NCI-H510A (cell line): Measurements from ENCODE around the gene KLF6.

ENCODE experiments used
- DNase-seq: peaks from one replicate; lab custom pipeline; 2025; lab: John Stamatoyannopoulos, UW

KLF6 gene

DNA sequence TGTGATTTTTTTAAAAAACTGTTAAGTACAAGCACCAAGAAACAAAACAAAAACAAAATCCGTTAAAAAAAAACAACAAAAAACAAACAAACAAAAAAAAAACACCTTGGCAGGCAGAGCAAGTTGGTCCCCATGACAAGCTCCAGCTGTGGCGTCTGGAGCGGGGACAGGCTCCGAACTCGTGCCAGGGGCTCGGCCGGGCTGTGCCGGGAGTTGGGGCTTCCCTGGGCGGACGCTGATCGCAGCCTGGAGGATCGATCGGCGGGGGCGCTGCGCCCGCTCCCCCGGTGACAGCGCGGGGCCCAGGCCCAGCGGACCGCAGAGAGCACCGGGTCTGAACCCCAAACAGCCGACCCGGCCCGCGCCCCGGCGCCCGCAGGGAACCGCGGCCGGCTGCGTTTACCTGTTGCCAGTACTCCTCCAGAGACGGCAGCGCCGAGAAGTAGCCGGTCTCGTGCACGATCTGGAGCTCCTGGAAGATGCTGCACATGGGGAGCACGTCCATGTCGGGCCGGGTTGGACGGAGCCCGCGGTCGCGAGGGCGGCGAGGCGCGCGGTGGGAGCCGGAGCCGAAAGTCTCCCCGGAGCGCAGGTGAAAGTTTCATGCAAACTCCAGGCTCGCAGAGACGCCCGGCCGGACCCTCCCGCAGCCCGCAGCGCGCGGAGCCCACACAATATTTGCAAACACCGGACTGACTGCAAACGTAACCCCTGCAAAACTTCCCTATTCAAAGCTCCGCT, at the start of gene KLF6:
Gene KLF6, minus strand, starts transcription at position 700 of the 741 bp plus-strand sequence. Its CDS starts 195 bp downstream, at position 505.
- DNase-seq, result no peak

DNA sequence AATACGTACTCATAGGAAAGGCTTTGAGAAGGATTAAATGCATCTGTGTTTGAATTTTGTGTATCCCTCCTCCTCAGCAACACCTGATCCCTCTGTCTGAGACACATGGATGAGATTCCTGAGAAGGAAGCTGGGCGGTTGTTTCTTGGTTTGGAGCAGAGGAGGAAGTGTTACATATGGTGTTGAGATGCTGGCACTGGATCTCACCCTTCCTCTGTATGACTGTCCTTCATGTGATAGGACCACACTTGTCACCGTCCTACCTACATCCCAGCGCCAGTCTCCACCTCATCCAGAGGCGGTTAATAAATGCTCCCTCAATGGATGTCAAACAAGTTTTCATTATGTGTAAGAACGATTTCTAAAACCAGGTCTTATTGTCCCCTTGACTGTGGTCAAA, 49.4 kb upstream of the KLF6 start:
- no peak for DNase-seq

DNA sequence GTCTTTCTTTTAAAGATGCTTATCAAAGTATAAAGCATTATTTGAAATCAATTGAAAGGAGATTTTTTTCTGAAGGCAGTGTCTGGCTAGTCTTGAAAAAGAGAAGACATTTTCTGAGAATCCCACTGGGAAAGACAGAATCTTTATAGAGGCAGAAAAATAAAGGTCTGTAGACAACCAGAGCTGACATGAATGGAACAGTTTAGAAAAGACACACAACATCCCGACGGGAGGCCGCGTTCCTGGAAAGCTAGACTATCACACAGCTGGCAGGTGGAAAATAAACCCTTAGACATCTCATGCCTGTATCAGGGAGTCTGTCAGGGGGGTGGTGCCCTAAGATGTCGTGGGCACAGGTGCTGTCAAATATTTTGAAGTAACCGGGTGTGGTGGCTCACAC, 48.0 kb upstream of the KLF6 start:
- no peak for DNase-seq

DNA sequence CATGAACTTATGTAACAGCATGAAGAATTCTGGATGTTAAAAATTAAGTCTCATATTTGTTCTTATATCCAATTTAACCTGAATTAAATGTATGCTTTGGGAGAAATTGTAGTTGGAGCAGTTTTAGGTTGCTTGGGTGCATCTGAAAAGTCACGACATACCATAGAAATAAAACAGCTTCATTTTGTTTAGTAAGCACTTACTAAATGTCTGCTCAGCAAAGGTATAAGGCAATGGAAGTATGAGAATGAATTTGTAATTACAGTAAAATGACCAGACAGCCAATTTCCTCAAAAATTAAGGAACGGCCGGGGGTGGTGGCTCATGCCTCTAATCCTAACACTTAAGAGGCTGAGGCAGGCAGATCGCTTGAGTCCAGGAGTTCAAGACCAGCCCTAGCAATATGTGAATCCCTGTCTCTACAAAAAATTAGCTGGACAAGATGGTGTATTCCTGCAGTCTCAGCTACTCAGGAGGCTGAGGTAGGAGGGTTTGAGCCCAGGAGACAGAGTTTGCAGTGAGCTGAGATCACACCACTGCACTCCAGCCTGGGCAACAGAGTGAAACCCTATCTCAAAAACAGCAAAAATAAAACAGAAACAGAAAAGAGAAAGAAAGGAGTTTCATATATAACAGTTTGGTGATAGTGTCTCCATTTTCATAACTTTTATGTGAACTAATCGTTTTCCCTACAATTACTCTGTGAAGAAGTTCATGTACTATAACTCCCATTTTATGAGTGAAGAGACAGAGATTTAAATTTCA, 47.2 kb upstream of the KLF6 start:
- no peak for DNase-seq

DNA sequence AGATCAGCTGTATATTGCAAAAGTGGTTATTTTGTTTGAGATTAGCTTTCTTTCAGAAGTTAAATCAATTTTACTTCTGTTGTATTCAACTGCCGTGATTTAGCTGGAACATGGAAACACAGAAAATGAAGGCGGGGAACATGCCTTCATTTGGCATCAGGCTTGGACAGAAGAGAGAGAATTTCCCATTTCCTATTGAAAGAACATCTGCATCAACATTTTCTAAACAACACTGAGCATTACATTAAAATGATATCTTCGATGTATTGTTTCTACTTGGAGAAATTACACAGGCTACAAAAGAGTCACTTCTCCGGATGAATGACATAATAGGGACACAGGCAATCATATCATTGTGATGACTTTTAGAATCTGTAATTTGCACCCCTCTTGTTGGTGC, 46.6 kb upstream of the KLF6 start:
- no peak for DNase-seq

DNA sequence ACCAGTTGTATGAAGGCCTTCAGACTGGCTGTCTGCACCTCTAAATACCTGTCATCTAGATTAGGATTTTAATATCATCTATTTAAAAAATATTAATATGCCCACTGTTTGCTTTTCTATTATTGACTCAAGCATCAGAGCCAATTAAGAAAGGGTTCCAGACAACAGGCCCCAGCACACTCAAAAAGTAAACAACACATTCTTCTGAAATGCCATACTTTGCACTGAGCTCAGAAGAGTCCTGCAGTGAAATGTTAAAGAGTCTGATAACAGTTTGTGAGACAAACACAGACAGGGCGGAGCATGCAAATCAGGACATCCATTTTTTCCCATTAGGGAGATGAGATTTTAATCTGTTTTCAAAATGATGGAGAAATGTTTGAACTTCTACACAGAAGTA, 45.9 kb upstream of the KLF6 start:
- DNase-seq, result no peak

DNA sequence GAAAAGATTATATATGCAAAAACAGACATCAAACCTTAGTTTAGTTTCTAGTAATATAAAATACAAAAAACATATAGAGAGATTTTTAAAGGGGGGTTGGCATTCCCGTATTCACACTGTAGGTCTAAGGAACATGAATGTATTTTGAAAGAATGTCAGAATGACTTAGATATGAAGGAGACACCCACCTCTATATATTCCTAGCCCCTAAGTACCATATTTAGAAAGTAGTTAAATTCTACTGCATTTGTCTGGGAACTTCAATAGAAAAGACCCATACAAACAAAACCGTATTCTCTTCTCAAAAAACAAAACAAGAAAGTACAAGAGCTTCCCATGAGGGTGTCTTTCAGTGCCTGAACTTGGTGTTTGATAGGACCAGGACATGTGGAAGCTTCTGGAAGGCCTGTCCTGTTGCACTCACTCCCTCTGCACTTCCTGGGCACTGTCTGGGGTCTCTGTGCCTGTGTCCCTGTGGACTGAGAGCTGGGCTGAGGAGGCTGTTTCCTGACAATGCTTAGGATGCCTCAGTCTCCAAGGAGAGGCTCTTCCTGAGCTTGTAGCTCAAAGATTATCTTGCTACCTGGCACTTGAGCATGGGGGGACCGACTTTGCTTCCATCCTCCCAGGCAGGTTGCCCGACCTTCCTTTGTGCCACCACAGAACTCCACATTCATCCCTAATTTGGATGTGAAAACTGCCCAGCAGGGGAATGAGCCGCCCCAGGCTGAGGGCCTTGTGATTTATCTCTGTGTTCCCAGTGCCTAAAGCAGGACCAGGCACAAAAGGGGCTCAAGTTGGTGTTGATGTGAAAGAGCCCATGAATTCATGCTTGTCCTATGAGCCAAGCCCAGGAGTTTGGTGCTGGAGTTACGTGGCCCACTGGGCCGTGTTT, 44.4 kb upstream of the KLF6 start:
- no peak for DNase-seq

DNA sequence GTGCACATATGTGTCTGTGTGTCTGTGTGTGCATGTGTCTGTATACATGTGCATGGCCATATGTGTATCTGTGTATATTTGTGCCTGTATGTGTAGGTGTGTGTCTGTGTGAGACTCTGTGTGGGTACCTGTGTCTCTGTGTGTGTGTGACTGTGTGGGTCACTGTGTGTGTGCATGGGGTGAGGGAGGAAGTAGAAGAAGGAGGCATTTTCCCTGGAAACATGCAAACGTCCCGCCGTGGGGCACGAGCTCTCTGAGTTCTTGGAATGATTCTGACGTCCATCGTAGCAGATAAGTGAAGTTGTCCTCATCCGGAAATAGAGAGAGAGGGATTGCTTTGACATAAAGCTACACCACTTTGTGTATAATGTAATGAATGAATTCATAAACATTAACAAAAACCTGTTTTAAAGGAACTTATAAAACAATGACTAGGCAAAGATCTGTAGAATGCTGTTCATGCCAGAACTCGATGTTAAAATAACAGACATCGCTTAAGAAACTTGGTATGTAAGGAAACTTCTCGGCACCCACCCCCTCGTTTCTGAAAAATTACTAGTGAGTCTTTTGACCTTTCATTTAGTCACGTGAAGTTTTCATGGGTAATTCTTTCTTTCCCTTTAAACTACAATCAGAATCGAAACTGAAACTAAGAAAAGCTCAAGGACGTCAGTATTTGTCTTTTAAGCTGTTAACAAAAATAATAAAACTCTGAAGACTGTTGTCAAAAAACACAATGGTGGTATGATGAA, 43.6 kb upstream of the KLF6 start:
- DNase-seq, result no peak

DNA sequence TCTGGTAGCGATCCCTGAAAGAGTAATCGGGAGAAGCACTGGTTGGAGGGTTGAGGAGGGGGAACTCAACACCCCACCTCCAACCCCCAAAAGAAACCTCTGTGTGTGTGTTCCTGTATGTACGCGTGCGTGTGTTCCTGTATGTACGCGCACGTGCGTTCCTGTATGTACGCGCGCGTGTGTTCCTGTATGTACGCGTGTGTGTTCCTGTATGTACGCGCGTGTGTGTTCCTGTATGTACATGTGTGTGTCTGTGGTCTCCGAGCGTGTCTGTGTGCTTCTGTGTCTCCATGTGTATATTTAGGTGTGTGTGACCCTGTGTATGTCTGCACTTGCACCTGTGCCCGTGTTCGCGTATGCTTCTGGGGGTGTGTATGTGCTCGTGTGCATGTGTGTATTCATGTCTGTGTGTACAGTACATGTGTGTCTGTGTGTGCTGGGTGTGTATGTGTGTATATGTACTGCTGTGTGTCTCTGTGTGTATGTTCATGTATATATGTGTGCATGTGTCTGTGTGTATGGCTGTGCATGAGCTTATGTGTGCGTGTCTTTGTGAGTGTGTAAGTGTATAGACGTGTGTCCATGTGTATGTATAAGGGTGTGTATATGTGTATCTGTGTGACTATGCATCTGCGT, 42.9 kb upstream of the KLF6 start:
- DNase-seq, result no peak

DNA sequence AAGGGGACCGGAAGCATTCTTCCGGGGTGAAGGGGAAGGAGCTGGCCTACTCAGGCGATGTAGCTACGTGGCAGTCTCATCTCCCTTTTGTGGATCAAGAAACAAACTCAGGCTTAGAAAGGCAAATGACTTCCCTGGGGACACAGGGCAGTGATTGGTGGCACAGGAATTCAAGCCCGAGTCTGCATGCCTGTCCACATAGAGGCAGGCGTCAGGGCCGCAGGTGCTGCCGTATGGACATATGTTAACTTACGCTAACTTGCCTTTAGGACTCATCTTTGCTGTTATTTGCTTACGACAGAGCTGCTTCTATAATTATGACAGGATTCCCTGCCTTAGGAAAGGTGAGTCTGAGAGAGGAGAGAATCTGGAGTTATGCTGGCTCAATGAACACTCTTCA, 42.3 kb upstream of the KLF6 start:
- DNase-seq, result no peak

DNA sequence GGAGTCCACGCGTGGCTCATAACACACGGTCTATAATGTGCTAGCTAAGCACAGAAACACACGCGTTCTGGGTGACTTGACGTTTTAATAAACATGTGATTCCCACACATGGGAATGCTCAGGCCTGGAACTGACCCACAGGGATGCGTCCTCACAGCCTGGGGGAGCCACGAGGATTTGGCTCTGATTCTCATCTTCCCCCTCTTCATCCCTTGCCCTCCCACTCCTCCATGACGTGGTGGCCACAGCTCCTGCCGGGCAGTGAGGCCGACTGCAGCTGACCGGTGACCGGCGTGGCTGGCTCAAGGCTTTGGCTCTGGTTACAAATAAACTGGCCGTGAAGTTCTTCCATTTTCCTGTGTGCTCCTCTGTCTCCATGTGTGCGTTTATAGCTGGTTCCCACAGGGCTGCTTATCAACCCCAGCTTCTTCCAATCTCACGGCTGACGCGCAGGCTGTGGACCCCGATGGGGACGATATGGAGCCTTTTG, 40.9 kb upstream of the KLF6 start:
- DNase-seq, result no peak

DNA sequence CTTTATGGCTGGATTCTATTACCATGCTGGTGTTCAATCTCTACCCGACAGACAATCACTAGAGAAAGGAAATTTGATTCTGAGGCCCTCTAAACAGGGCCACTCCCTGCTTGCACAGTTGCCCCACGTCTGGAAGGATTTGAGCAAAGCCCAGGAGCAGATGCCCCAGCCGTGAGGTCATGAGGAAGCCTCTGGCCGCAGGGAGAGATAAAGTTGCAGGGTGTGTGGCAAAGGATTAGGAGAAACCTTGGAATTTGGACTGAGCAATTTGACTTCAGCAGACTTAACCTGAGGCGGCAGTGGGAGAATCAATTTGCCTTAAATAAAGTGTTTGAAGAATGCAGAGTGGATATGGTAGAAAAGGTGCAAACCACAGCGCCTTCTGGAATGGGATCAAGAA, 40.2 kb upstream of the KLF6 start:
- DNase-seq, result no peak

DNA sequence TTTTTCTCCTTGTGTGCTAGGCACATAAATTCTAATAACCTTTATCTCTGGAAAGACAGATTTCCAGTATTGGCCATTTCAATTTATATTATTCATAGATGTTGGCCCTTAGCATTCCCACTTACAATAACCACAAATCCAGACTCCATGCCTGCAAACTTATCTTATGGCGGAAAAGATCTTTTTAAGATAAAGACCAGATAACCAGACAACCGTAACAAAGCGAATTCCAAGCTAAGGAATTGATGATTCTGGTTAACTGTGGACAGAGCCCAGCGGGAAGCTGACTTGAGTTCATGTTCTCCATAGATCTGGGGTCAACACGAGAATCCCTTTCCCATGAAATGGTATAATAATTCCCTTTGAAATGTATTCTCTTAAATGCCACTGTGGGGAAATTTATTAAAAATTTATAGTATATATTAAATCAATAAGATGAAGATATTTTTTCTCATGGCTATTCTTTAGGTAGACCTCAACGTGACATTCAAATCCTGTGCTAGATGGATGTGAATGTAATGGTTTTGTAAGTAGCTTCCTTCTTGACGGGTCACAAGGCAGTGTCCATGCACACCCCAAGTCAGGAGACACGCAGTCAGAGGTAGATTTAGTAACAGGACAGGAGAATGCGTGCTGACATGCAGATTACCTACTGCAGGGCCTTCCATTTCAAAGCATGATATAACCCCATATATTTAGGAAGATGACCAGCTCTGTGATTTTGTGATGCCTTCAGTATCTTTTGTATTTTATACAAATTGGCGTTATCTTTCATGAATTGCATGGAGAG, 37.7 kb upstream of the KLF6 start:
- DNase-seq, result no peak

DNA sequence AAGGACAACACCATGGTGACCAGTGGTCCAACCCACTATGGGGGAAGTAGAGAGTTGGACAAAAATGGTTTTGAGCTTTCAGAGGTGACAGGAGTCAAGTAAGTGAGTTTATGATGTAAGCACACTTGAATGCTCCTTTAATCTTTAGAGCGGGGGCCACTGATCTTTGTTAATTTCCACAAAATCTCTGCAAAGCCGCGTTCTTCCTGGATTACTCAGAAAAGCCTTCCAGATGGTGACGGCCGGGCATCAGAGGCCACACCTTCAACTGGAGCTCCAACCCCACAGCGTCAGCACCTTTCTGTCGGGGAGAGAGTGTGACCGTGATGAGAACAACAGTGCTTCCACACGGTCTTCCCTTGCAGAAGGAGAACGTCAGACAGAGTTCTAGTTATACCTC, 35.2 kb upstream of the KLF6 start:
- no peak for DNase-seq

DNA sequence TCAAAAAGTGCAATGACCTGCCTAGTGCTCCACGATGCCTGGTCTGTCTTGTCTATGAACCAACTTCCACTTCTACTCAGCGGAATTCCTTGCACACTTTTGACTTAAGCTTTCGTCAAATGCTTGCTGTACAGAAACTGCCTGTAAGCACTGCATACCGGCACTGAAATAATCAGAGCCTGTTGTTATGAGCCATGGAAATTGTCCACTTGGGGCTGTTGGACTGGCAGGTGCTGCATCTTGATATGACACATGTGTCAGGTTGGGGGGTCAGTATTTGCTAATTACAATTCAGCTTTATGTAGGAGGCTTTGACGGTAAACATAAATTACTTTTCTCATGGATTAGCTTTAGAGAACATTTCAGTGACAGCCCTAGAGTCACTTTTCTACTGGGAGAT, 32.0 kb upstream of the KLF6 start:
- DNase-seq, result no peak

DNA sequence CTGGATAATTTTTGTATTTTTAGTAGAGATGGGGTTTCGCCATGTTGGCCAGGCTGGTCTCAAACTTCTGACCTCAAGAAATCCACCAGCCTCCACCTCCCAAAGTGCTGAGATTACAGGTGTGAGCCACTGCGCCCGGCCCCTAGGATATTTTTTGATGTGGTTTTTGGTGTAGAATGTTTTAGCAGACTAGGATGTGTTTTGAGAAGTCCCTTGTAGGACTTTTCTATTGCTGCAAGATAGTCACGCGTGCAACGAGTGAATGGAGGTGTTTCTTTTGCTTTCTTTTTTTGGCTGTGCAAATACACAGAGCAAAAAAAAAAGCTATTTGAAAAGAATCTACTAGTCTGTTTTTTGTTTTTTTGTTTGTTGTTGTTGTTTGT, 29.8 kb upstream of the KLF6 start:
- DNase-seq, result no peak

DNA sequence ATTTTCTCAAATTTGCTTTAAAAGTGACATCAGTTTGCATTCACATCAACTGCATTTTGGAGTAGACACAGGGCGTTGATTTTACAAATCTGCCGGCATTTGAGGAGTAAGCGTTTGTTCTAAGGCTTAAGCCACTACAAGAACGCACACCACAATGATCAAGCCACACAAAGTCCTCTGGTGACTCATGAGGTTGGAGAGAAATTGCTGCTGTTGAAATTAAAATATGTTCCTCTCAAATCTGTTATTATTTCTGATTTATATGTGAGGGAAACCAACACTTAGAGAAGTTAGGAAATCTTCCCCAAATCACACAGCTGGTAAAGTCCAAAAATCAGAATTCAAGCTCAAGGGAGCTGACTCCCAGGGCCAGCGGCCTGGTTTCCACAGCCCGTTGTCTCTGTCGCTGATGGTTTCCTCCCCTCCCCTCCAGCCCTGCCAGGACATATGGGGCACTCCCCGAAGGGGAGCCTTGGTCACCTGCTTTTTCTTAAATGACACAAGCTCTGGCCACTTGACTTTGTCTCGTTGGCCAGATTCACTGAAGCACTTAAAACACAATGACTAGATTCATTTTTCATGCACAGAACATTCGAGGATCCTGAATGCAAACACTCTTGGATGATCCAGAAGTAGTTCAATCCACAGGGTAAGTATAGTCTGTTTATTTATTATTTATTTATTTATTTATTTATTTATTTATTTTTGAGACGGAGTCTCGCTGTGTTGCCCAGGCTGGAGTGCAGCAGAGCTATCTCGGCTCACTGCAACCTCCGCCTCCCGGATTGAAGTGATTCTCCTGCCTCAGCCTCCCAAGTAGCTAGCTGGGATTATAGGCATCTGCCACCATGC, 29.2 kb upstream of the KLF6 start:
- no peak for DNase-seq

DNA sequence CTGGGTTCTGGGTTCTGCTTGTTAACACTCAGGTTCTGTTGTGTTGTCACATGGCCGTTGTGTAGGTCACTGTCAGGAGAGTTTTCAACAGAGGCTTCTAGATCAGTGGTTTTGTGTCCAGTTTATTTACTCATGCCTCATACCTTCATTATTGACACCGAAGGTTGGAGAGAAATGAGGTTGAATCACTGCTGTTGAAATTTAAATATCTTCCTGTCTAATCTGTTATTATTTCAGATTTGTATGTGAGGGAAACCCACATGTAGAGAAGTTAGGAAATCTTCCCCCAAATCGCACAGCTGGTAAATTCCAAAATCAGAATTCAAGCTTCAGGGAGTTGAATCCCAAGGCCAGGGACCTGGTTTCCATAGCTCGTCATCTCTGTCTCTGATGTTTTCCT, 28.3 kb upstream of the KLF6 start:
- DNase-seq, result no peak

DNA sequence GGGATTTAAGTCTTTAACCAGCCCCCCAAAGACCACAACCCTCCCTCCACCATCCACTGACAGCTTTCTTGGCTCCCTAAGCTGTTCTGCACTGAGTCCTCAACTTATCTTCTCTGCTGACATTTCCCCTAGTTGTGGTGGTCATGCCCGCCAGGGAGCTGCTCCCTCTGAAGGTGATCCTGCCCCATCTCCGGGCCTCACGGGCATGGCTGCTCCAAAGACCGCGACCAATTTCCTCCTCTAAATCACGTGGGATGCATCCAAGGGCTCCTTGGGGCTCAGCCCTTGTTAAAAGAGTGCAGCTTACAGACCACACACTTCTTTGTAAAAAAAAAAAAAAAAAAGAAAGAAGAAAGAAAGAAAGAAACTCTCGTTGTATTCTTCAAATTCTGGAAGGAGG, 27.1 kb upstream of the KLF6 start:
- DNase-seq, result no peak
